Endodermal cell (in vitro differentiated cells): ENCODE results near the gene MYL11. TPM values are rescaled to one million over a fixed set of nuclear protein-coding genes. Genes with fewer than 3 reads are reported as not detected.
A peak's percentile ranks its signal among the peaks of the same experiment; 100 is the strongest.

ENCODE experiments used
- DNase-seq: peaks from one replicate; pipeline ENCODE4 v3.0.0-alpha.2; 2017
- H3K27ac ChIP-seq: 2 replicates; pipeline ENCODE4 v1.5.1; 2013; ENCODE audit warnings: mild to moderate bottlenecking, low read depth, low read length, moderate library complexity
- H3K27me3 ChIP-seq: 2 replicates; pipeline ENCODE4 v1.6.1; 2013; ENCODE audit warnings: mild to moderate bottlenecking, low read length, moderate library complexity; ENCODE audit not compliant: insufficient read depth, control insufficient read depth, poor library complexity, severe bottlenecking
- H3K36me3 ChIP-seq: 2 replicates; pipeline ENCODE4 v1.7.0; 2013; ENCODE audit warnings: mild to moderate bottlenecking, low read length, moderate library complexity; ENCODE audit not compliant: control insufficient read depth, insufficient read depth
- H3K4me1 ChIP-seq: one replicate; pipeline ENCODE4 v1.7.0; 2013; ENCODE audit warnings: low read length; ENCODE audit not compliant: control insufficient read depth, insufficient read depth
- H3K4me3 ChIP-seq: 2 replicates; pipeline ENCODE4 v1.5.1; 2013; ENCODE audit warnings: mild to moderate bottlenecking, low read length, moderate library complexity
- H3K9ac ChIP-seq: 2 replicates; pipeline ENCODE4 v1.6.1; 2013; ENCODE audit warnings: mild to moderate bottlenecking, low read length, moderate library complexity; ENCODE audit not compliant: poor library complexity, severe bottlenecking; ENCODE audit errors: extremely low read depth
- H3K9me3 ChIP-seq: 2 replicates; pipeline ENCODE4 v1.6.1; 2013; ENCODE audit warnings: mild to moderate bottlenecking, low read length, moderate library complexity; ENCODE audit not compliant: control insufficient read depth
- H3K27ac Mint-ChIP-seq: 2 replicates; pipeline ENCODE4 v1.8.0; 2020; ENCODE audit warnings: mixed read lengths
- H3K27me3 Mint-ChIP-seq: 2 replicates; pipeline ENCODE4 v1.8.0; 2021; ENCODE audit warnings: mild to moderate bottlenecking, mixed read lengths; ENCODE audit not compliant: insufficient read depth
- H3K36me3 Mint-ChIP-seq: 2 replicates; pipeline ENCODE4 v1.8.0; 2020; ENCODE audit warnings: low read depth, mixed read lengths
- H3K4me1 Mint-ChIP-seq: 2 replicates; pipeline ENCODE4 v1.8.0; 2020; ENCODE audit warnings: mixed read lengths
- H3K4me3 Mint-ChIP-seq: 2 replicates; pipeline ENCODE4 v1.8.0; 2020; ENCODE audit warnings: mild to moderate bottlenecking, moderate library complexity, mixed read lengths
- H3K9me3 Mint-ChIP-seq: 2 replicates; pipeline ENCODE4 v1.8.0; 2020; ENCODE audit warnings: mild to moderate bottlenecking, mixed read lengths
- CTCF ChIP-seq: fragments of 200-600 bp; sonication (generic); conservative IDR thresholded peaks from 2 replicates; pipeline ENCODE4 v1.5.0; 2021; ENCODE audit warnings: antibody characterized with exemption, mild to moderate bottlenecking
- WGBS, 2 experiments: methylation state at CpG; one replicate each; pipeline versions ENCODE4 v1.1.5 to v1.1.7; 2013; ENCODE audit warnings: missing lambda C conversion rate in 2 of 2, mixed read lengths in 1 of 2; ENCODE audit not compliant: insufficient coverage in 1 of 2, insufficient read length in 1 of 2; 5-methylcytosine and 5-hydroxymethylcytosine counted together
- total RNA-seq, 2 donors: library from RNA; stranded (reverse); fragmentation: NEBNext Ultra II Directional in 1 of 2; extraction: Animal tissue kit (Norgen Biotek cat#: 25700) in 1 of 2; gene quantifications; 2 replicates in 1 of 2; 3 replicates in 1 of 2; pipeline ENCODE4 v1.2.1, GENCODE V29; 2021

The MYL11 gene
- total RNA-seq, 2 donors from 2014 or later = 1.2 TPM; not detected in 1

GRCh38 chr16:30365200-30365599 is 9.4 kb upstream of the MYL11 start:
- H3K9me3 Mint-ChIP-seq = no peaks in the 10 kb centered on the region
- no peak overlapping the region for H3K4me3 Mint-ChIP-seq
- no peak for DNase-seq
- no peak for TF ChIP-seq CTCF
- Histone ChIP-seq H3K9ac (no peak overlapping the region), H3K36me3 (peaks cover 30% of the 10 kb centered on the region), H3K27me3 (no peaks in the 10 kb centered on the region), H3K9me3 (no peaks in the 10 kb centered on the region), H3K27ac (no peak overlapping the region), H3K4me3 (no peak overlapping the region), H3K4me1 (peaks cover 7% of the 10 kb centered on the region)
- 94 to 97% methylated on average over 8 to 10 of the region's 10 CpGs for WGBS, 2 experiments
- no peaks in the 10 kb centered on the region for H3K27me3 Mint-ChIP-seq
- peak overlapping the region; percentile 72 for H3K27ac Mint-ChIP-seq
- H3K36me3 Mint-ChIP-seq = peaks cover 43% of the 10 kb centered on the region
- peaks cover 28% of the 10 kb centered on the region for H3K4me1 Mint-ChIP-seq

- Mint-ChIP-seq H3K9me3 (no peaks in the 10 kb centered on the region), H3K27me3 (no peaks in the 10 kb centered on the region), H3K4me3 (no peak overlapping the region), H3K36me3 (peaks cover 34% of the 10 kb centered on the region), H3K4me1 (peaks cover 32% of the 10 kb centered on the region), H3K27ac (no peak overlapping the region)
- no peak for DNase-seq
- Histone ChIP-seq H3K9ac (no peak overlapping the region), H3K4me1 (peaks cover 7% of the 10 kb centered on the region), H3K27me3 (no peaks in the 10 kb centered on the region), H3K4me3 (no peak overlapping the region), H3K36me3 (peaks cover 26% of the 10 kb centered on the region), H3K27ac (no peak overlapping the region), H3K9me3 (no peaks in the 10 kb centered on the region)
- WGBS, 2 experiments = 96 to 100% methylated on average over 3 to 4 of the region's 4 CpGs
- no peak for TF ChIP-seq CTCF
These were observed 8.1 kb upstream of the MYL11 start for GRCh38 chr16:30366511-30366910.

- Histone ChIP-seq H3K27ac (no peak overlapping the region), H3K9ac (no peak overlapping the region), H3K9me3 (no peaks in the 10 kb centered on the region), H3K27me3 (no peaks in the 10 kb centered on the region), H3K4me1 (peaks cover 7% of the 10 kb centered on the region), H3K36me3 (peaks cover 26% of the 10 kb centered on the region), H3K4me3 (peak overlapping the region; percentile 93)
- Mint-ChIP-seq H3K27ac (no peak overlapping the region), H3K4me1 (peaks cover 36% of the 10 kb centered on the region), H3K9me3 (no peaks in the 10 kb centered on the region), H3K36me3 (peaks cover 27% of the 10 kb centered on the region), H3K27me3 (no peaks in the 10 kb centered on the region), H3K4me3 (peak overlapping the region; percentile 70)
- no peak for TF ChIP-seq CTCF
- no peak for DNase-seq
- 94 to 98% methylated on average over 8 to 10 of the region's 10 CpGs for WGBS, 2 experiments
These were observed 7.1 kb upstream of the MYL11 start for GRCh38 chr16:30367349-30368009.
